DMS53 treated with DMSO at 0.1 percent for 48 hours (cell line): Measurements from ENCODE around the gene TLR9.
"Not testable (repeated sequence)": the region's sequence is repeated elsewhere in the genome, so short reads cannot be mapped to it uniquely, and the experiment has no call there.

Experiments
- DNase-seq: peaks from one replicate; lab custom pipeline; 2025; ENCODE audit not compliant: unreplicated experiment; lab: John Stamatoyannopoulos, UW

Gene TLR9

DNA sequence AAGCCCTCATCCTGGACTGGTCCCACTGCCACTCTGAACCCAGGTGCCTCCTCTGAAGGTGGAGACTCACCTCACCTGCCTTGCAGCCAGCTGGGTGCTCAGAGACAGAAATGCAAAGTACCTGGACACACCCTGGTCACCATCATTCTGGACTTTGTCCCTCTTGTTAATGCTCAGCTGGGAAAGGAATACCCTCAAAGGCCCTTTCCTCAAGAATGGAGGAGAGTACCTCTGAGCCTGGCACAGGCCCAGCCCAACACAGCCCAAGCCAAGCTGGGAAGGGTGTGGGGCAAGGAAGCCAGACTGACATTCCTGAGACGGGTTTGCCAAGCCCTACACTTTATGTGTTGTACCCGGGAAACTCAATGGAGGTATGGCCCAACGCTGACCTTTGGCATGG is 28.5 kb downstream of the TLR9 start:
- DNase-seq: peak; percentile 5

DNA sequence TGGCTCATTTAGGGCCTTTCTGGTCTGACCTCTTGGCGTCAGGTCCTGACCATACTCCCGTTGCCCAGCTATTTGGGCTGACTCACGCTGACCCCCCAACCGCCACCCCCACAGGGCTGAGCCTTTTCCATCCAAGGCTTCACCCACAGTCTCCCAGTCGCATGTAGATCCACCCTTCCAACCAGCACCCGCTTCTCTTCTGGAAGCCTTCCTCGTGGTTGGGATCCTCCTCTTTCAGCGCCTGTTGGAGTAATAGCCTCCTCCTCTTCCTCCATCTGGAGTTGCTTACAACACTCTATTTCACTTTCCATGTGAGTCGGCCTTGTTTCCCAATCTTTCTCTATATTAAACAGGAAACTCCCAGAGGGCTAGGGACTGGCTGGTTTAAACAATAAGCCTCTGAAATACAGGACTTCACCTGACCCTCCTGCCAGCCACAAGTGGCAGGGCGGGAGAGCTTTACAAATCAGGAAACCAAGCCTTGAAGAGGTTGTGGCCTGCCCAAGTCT is 29.6 kb downstream of the TLR9 start:
- no peak for DNase-seq

DNA sequence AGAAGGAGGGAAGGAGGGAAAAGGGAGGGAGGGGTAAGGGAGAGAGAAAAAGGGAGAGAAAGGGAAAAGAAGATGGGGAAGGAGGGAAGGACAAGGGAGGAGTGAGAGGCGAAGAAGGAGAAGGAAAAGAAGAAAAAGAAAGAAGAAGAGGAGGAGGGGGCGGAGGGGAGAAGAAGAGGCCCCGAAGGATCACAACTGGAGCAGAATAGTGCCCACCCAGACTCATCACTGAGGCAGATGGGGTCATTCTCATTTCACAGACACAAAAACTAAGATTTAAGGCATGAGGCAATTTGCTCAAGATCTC is 30.2 kb downstream of the TLR9 start:
- DNase-seq: no peak

DNA sequence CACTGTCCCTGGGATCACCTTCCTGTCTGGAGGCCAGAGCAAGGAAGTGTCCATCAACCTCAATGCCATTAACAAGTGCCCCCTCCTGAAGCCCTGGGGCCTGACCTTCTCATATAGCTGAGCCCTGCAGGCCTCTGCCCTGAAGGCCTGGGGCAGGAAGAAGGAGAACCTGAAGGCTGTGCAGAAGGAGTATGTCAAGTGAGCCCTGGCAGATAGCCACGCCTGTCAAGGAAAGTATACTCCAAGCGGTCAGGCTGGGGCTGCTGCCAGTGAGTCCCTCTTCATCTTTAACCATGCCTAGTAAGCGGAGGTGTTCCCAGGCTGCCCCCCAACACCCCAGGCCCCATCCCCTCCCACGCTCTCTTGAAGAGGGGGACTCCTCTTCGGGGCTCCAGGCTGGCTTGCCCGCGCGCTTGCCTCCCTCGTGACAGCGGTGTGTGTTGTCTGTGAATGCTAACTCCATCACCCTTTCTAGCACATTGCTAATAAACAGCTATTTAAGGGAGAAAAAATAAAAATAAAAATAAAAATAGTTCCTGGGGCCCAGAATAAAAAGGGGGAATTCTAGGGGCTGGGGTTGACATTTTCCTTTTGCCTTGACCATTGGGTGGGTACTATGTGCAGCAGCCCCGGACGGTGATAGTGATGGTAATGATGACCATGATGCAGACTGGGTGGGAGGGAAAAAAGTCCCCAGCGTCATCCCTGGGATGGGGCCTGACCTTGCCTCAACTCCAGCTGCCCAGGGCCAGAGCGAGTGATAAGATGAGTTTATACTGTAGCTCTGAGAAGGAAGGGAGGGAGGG is 30.8 kb downstream of the TLR9 start:
- no peak for DNase-seq

DNA sequence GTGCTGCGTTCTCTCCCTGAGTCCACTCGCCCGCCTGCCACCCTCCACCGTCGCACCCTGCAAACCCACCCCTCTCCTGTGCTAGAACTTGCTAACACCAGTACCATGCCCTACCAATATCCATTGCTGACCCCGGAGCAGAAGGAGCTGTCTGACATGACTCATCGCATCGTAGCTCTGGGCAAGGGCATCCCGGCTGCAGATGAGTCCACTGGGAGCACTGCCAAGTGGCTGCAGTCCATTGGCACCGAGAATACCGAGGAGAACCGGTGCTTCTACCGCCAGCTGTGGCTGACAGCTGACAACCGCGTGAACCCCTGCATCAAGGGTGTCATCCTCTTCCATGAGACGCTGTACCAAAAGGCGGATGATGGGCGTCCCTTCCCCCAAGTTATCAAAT is 32.4 kb downstream of the TLR9 start:
- peak; percentile 8 for DNase-seq

DNA sequence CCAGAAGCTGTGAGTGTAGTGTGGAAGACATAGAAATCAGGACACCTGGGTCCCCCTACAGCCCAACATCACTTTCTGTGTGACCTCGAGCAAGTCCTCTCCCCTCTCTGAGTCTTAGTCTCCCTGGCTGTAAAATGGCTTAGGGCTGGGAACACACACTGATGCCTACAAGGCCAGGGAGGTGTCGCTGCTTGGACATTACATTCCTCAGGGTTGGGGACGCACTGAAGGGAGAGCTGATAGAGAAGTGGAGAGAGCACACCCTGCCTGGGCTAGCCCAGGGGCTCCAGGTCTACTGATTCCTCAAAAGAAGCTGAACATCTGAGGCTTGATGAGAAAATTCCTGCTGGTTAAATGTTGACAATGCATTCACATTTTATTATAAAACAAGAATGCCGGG is 33.8 kb downstream of the TLR9 start:
- no peak for DNase-seq

DNA sequence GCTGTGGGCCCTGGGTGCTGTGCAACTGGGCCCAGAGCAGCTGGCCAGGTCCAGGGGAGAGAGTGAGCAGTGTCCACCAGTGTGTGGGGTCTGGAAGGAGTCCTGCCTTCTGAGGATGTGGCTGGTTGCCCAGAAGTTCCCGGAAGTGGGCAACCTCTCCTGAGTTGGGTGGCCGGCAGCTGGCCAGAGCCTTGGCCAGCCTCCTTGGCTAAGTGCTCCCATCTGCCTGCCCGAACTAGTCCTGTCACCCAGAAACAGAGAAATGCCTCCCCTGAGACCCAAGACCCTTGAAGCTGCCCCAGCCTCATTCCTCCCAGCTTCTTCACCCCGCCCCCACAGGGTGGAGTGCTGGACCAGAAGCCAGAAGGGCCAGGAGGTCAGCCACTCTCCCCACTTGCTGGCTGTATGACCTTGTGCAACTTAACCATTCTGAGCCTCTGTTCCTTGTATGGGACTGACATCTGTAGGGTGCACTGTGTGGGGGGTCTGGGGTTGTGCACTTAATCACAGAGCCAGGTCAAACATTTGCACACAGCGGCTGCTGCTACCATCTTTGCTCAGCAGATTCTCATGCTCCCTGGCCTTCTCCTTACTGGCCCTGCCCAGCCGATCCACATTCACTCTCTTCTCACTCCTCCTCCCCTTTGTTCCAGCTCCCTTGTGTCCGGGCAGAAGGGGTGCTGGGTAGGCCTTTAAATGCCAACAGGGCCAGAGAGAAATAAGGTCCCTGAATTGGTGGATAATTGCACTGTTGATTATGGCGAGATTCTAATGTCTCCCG is 35.0 kb downstream of the TLR9 start:
- no peak for DNase-seq

DNA sequence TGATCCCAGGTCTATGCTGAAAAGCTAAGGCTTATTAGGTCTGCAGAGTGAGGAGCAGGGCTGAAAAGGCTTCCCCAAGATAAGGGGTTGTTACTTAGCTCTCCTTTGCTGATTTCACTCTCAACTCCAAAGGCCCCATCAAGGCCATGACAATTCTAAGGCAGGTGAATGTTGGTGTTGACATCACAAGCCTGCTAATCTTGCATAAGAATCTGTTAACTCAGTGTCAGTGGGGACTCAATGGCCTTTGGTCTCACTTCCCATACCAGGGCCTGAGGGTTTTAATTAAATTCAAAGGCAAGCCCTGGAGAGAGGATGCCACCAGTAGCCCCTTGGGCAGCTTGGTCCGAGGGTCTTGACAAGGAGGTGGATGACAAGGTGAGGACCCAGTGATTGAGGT is 36.9 kb downstream of the TLR9 start:
- DNase-seq: no peak

DNA sequence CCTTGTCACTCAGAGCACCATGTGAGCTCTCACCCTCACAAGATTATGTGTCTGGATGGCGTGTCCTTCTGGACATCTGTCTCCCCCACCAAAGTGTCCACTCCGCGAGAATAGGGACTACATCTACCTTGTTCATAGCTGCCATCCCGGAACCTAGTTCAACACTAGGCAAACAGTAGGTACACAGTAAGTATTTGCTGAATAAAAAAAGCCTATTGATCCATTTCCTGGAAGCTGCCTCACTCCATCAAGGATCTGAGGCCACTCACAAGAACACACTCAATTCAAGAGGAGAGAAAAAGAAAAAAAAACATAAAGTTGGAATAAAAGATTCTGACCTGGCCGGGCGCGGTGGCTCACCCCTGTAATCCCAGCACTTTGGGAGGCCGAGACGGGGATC is 38.7 kb downstream of the TLR9 start:
- DNase-seq: no peak

DNA sequence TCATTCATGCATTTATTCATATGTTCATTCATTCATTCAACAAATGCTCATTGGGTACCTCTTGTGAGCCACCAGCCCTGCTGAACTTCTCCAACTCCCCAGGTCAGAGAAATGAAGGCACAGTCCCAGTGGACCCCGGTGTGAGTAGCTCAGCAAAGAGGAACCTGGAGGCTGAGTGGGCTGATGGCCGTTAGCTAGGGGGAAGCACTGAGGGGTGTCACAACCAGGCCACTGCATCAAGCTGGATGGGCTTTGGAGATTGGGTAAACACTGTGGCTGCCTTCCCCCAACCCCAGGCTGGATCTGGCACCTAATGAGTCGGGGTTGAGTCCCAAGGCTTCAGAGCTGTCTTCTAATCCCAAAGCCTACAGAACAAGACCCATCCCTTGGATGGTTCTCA is 39.6 kb downstream of the TLR9 start:
- no peak for DNase-seq

DNA sequence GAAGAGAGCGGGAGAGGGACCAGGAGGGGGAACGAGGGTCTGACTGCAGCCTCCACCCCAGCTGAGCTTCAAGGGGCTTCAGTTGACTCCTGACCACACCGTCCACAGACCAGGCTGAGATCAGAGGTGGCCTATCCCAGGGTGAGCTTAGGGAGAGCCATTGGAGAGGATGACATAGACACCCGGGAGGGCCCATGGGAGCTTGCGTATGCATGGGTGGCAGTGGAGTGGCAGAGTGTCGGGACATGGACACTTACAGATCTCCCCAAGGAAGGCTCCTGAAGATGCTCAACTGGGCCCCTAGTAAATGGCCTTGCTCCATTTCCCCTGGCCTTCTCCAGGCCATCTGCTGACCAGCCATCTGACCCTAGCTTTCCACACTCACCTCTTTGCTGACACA is 40.1 kb downstream of the TLR9 start:
- no peak for DNase-seq

DNA sequence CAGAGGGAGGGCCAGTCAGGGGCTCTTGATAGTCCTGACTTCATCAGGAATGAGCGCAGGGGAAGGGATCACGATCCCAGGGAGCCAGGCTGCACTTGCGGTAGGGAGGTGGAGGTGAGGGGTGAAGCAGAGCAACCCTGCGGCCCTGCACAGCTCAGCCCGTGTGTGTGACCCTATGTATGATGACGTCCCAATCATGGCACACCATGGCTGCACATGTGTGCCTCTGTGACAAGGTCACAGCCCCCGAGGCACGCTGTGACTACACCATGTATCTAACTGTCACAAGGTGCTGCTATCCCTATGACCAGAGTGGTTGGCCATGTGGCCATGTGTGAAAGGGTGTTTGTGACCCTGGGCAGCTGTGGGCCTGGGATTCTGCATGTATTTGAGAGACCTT is 40.8 kb downstream of the TLR9 start:
- DNase-seq: no peak

DNA sequence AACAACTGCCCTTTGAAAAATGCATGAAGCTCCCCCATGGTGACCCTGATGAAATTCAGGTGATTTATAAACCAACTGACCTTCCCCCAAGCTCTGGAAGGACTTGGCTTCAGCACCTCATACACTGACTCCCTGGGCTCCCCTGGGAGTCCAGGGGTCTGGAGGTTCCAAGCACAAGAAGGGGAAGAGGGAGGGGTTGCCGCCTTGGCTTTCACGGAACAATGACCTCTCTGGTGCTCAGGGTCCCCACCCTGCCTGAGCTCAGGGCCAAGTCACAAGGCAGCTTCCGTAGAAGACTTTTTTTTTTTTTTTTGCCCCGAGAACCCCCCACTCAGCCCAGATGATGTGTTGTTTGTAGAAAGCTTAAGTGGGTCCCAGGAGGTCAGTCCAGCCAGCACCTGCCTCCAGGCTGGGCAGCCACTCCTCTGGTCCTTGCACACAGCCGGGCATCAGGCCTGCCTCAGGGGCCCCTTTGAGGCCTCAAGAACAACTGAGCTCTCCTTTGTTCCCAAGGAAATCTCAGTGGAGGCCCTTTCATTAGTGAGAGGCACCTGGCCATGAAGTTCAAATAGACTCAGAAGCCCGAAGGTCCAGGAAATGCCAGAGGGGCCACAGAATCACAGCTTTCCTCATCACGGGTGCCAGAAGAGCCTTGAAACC is 41.5 kb downstream of the TLR9 start:
- no peak for DNase-seq

DNA sequence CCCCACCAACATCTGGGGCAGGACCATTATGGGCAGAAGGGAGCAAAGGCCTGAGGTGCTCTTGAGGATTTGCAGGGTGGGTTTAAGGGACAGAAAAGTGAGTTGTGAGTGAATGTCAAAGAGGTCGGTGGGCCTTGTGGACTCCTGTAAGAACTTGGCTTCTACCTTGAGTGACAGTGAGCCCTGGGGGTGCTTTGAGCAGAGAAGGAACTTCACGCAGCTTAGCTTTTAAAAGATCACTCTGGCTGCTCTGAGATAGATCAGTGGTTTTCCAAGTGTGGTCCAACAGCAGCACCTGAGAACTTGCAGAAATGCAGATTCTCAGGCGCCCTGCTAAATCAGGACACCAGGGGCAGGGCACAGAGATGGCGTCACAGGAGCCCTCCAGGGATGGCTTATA is 42.8 kb downstream of the TLR9 start:
- no peak for DNase-seq

DNA sequence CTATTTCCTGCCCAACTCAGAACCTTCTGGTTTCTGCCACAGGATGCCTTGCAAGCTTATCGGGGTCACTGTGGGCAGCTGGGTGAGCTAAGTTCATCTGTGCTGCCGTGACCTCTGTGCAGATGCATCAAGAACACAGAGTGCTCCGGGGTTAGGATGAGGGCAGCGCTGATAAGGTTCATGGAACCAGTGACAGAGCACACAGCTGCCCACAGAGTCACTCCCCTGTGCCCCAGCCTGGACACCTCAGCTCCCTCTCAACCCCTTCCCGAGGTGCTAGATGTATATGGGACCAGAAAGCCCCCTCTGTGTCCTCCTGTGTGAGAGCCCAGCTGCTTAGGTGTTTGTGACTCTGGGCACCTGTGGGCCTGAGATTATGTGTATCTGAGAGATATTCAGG is 43.2 kb downstream of the TLR9 start:
- no peak for DNase-seq

DNA sequence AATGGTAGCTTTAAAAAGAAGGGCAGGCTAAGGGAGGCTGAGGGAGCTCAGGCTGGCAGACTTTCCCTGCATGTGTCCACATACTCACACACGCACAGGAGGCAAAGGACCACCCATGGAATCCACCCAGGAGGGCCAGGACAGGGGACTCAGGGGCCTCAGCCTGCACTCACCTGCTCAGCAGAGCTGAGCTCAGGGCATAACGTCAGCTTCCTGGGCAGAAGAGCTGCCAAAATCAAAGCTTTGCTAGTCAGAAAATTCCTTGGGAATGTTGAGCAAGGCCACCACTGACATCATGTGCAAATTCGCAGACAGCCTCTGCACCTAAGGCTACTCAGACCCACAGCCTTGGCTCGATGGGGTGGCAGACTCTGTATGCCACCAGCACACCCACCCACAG is 43.9 kb downstream of the TLR9 start:
- no peak for DNase-seq

DNA sequence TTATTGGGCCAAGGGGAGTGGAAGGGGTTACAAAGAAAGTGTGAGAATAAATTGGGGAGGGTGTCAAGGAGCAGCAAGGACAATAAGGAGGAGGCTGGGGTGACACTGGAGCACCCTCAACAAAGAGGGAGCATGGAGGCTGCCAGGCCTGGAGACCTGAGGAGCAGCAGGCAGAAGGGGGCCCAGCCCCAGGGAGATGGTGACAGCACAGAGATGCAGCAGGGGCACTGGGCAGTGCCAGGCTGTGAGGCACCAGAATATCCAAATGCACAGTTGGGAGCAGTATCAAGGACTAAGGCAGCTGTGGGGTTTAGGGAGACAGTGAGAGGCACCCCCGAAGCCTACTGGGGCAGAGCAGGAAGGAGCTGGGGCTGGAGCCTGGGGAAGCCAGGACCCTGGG is 46.9 kb downstream of the TLR9 start:
- DNase-seq: no peak

DNA sequence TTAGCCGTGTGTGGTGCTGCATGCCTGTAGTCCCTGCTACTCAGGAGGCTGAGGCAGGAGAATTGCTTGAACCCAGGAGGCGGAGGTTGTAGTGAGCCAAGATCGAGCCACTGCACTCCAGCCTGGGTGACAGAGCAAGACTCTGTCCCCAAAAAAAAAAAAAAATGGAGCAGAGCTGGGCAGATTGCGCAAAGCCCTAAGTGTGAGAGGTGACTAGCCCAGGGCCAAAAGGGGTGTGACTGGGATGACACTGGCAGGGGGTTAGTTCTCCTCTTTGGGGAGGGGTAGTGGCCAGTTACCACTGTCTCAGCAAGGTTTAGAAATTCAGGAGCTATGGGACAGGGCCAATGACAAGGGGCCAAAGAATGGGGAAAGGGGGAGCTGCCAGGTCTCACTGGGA is 47.3 kb downstream of the TLR9 start:
- DNase-seq: not testable (repeated sequence)

DNA sequence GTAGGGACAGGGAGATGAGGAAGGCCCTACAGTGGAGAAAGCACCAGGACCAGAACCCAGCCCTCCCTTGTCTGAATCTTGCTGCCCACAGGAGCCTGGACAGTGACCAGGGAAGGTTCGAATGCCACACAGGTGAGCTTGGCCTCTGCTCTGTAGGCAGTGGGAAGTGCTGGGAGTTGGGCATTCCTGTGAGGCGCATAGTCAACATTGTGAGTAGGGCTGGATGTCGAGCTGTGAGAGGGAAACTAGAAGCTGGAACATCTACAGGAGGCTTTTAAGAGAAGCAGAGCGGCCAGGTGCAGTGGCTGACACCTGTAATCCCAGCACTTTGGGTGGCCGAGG is 47.8 kb downstream of the TLR9 start:
- no peak for DNase-seq

DNA sequence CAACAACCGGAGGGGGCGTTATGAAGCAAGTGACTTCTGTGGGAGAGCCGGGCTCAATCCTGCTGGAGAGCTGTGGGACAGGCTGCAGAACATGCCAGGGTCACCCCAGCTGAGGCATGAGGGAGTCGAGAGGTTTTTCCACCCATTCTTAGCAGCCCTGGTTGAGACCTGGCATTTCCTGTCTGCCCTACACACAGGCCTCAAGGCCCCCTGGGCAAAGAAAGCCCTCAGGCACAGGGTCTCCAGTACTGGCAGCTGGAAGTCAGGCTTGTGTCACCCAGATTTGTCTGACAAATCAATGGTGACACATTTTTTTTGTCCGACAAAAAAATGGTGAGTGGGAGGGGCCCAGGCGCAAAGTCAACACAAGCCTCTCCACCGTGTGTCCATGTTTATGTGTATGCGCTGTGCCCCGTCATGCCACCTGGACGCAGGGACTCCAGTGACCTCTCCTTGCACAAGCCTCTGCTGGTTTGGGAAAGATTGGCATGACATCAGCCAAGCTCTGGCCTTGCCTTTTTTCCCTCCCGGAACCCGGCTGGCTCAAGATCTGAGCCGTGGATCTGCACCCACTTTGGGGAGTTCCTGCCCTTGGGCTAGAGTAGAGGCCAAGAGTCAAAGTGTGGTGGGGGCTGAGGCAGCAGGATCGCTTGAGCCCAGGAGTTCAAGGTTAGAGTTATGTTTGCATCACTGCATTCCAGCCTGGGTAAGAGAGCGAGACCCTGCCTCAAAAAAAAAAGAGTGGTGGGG is 48.3 kb downstream of the TLR9 start:
- peak; percentile 19 for DNase-seq

DNA sequence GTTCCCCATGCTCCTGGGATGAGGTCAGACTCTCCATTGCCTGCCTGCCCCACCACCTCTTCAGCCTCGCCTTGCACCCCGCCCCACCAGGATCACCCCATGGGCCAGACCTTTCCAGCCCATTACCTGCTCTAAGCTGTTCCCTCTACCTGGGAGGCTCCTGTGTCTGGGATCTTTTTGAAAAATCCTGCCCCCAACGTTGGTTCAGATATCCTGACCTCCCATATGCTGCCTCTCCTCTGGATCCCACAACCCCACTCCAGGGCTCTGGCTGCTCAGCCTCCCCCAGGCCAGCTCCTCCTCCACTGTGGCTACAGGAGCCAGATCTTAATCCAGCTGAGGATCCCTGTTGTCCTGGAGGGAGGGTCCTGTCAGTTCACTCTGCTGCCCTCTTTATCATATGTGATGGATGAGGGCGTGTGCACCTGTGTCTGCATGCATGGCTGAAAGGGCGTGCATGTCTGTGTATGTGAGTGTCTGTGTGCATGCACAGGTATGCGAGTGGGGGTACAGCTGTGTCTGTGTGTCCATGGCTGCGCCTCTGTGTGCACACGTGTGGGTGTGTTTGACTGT is 49.2 kb downstream of the TLR9 start:
- no peak for DNase-seq
